GM19238 (cell line): ENCODE data around the gene PAXX.

Source experiments
- DNase-seq: peaks from one replicate; pipeline ENCODE4 v3.0.0; 2011; ENCODE audit warnings: low spot score; ENCODE audit not compliant: insufficient read length

The PAXX gene

GRCh38 chr9:136964833-136965422 is 27.3 kb upstream of the PAXX start:
- no peak for DNase-seq

GRCh38 chr9:136965771-136966484 is 26.3 kb upstream of the PAXX start:
- no peak for DNase-seq

- no peak for DNase-seq
Measured at GRCh38 chr9:136968333-136969127, 23.7 kb upstream of the PAXX start.

DNA sequence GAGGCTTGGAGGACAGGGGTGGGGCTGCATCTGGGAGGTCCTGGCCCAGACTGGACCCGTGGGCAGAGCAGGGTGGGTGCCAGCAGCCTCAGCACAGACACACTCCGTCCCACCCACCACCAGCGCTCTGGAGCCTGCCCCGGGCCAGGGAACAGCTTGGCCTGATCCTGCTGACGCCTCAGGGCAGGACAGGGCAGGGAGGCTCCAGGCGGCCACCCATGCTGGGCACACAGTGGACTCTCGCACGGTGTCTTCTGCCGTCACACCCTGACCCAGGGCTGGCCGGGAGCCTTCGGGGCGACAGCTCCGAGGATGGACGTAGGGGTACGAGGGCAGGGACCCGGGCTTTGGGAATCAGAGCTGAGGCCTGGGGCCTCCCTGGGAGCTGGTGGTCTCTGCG is 23.1 kb upstream of the PAXX start:
- DNase-seq = no peak

- DNase-seq = no peak
Measured at GRCh38 chr9:136969774-136970173, 22.4 kb upstream of the PAXX start.

DNA sequence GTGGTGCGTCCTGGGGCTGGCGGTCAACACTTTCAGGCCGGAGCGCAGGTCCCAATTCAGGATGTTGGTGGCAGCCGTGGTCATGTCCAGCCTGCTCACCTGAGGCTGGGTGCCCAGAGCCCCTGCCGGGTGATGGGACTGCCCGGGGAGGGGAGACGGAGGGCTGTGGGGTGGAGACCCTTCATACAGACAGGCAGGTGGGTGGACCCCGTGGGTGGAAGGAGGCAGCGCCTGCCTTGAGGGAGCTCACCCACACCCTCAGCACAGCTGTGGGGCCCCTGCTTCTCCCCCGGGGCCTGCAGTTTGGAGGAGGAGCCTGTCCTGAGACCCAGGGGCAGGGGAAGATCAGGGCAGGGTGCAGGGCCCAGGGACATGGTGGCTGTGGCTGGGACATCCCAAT is 21.9 kb upstream of the PAXX start:
- DNase-seq = no peak

DNA sequence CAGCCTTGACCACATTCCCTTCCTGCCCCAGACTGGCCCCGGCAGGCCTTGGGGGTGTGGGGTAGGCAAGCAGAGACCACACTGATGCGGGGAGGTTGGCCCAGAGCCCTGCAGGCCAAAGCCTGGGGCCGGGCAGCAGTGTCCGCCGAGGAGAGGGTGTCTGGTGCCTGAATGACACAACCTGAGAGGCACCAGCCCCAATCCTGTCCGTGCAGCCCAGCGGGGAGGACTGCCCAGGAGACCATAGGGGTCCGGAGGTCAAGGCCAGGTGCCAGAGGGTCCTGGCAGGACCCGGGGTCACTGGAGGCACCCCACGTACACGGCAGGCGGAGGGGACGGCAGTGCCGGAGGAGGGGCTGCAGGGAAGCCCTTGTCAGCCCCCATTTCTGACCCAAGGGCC is 20.5 kb upstream of the PAXX start:
- no peak for DNase-seq

DNA sequence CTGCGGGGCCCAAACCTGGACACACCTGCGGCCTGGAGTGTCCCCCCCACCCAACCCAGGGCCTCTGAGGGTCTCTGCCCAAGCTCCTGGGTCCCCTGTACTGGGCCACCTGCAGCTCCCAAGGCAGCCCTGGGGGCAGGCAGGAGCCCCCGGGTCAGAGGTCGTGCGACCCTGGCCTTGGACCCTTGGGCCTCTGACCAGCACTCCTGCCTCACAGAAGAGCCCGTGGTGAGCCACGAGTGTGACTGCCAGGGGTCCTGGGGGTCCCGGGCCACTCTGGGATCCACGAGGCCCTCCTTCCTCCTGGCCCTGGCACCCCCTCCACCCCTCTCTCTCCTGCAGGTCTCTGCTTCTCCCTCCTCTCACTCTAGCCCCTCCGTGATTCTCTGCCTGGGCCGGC is 19.9 kb upstream of the PAXX start:
- DNase-seq = no peak

DNA sequence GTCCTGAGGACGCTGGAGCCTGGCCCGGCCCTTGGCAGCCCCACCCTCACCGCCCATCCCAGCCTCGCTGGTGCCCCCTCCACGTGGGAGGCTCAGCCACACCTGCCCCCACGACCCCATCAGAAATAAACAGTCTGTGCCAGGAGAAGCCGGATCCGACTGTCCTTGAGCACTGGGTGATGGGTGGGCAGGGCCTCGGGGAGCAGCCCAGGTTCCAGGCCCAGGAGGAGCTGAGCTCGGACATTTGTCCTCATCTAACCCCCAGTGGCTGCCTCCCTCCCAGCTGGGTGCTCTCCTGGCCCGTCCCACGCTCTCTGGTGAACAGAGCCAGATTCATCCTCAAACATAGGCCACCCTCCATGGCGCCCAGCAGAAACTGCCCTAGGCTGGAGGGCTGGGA is 19.5 kb upstream of the PAXX start:
- DNase-seq = no peak

DNA sequence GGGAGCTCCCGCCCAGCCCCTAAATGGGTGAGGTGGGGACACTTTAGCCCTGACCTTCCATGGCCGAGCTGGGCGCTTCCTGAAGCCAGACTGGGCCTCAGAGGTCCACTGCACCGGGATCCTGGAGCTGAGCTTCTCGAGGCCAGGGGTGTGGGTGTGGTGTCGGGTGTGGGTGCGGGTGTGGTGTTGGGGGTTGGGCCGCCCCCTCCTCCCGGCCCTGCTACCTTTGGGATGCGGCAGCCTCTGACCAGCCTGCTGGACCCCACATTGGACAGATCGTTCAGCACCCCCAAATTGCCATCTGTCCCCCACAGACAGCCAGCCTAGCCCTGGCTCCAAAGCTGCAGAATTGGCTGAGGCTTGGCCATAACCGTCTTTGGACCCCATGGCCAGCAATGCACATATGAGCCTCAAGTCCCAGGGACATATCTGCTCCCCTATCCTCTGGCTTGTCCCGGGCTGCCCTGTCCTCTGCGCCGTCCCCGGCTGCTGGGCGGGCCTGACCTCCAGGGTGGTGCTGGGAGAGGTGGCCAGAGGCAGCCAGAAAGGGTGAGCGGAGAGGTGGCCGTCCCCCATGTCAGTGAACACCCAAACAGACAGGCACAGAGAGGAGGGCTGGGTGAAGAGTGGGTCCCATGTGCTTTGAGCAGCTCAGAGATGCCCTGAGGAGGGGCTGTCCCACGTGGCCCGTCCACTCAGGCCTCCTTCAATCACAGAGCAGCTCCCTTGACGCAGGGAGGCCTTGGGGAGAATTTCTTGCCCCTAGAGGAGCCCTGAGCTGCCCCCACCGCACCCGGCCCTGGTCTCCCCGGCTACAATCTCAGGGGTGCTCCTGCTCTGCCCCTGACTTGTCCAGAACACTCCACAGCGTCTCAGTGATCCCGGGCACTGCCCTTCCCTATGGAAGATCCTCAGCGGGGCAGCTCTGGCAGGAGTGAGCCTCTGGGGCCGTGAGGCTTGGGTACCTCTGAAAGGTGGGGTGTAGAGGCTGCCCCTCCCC is 18.3 kb upstream of the PAXX start:
- no peak for DNase-seq

DNA sequence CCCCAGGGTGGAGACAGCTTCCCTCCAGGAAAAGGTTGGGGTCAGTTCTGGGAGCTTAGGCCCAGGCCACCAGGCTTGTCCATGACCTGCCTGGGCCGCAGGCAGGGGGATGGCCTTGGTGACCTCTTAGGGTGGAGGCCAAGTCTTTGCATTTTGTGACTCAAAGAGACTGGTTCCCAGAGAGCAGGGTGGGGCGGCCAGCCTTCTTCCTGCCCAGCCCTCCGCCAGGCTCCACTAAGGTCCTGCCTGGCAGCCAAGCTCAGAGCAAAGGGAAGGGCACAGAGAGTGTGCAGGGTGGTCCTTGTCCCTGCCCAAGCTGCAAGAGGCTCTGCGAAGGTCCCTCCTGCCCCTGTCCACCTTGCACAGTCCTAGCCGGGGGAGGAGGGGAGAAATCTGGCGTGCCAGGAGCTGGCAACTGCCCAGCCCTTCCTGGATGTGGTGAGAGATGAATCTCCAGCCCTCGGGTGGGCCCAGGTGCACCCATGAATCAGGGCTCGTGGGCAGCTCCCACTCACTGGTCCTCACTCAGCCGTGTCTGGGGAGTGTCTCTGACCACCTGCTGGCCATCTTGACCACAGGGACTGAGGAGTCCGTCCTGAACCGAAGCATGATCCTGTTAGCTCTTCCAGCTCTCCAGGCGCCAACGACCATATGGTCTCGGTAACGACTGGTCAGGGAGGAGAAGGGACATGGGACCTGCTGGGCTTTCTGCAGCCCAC is 17.2 kb upstream of the PAXX start:
- DNase-seq = no peak

- no peak for DNase-seq
Measured at GRCh38 chr9:136975644-136976043, 16.6 kb upstream of the PAXX start.

DNA sequence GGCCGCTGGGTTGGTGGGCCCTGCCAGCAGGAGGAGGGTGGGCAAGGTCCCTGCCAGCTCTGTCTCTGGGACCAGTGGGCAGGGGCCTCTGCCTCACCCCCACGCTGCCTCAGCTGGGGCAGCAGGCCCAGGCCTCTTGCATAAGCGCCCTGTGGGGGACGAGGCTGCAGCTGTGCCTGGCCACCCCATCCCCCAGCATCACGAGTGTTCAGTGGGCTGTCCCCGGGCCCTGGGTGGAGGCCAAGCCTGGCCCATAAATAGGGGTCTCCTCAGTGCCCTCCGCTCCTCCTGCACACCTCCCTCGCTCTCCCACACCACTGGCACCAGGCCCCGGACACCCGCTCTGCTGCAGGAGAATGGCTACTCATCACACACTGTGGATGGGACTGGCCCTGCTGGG is 15.0 kb upstream of the PAXX start, which contains the start of gene PTGDS:
Gene PTGDS (plus strand): TSS at position 282 of the 400 bp plus-strand sequence. CDS start 75 bp downstream, at position 357.
- no peak for DNase-seq

DNA sequence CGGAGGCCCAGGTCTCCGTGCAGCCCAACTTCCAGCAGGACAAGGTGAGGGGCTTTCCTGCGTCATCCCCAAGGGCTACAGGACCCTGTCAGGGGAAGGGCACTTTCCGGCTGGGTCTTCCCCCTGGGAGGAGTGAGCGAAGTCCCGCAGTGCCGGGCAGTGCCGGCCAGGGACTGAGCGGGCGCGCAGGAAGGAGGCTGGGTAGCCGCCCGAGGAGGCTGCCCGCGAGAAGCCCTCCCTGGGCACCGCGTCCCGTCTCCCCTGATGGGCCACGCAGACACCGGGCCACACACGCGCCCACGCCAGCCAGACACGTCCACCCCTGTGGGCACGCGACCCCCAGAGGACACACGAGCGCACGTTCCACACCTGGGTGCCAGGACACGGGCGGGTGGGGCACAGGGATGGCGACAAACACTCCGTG is 14.6 kb upstream of the PAXX start:
- no peak for DNase-seq

GRCh38 chr9:136978073-136978864 is 14.0 kb upstream of the PAXX start:
- DNase-seq = peak; percentile 56

DNA sequence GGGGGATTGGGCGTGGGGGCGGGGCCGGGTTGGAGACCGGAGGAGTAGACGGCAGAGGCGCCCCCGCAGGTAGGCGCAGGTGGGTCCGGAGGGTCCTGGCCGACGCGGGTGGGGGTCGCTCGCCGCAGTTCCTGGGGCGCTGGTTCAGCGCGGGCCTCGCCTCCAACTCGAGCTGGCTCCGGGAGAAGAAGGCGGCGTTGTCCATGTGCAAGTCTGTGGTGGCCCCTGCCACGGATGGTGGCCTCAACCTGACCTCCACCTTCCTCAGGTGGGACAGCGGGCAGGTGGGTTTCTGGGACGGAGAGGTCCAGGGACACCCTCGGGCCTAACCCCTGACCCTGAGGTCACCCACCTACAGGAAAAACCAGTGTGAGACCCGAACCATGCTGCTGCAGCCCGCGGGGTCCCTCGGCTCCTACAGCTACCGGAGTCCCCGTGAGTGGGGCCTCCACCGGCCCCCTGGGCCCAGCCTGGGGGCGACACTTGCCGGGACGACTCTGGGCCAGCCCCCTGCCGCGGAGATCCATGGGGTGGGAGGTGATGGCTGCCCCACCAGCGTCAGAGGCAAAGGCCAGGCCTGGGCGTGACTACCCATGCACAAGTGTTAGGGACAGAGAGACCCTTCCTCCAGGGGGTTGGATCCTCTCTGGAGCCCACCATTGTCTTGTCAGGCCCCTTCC is 13.2 kb upstream of the PAXX start:
- no peak for DNase-seq

DNA sequence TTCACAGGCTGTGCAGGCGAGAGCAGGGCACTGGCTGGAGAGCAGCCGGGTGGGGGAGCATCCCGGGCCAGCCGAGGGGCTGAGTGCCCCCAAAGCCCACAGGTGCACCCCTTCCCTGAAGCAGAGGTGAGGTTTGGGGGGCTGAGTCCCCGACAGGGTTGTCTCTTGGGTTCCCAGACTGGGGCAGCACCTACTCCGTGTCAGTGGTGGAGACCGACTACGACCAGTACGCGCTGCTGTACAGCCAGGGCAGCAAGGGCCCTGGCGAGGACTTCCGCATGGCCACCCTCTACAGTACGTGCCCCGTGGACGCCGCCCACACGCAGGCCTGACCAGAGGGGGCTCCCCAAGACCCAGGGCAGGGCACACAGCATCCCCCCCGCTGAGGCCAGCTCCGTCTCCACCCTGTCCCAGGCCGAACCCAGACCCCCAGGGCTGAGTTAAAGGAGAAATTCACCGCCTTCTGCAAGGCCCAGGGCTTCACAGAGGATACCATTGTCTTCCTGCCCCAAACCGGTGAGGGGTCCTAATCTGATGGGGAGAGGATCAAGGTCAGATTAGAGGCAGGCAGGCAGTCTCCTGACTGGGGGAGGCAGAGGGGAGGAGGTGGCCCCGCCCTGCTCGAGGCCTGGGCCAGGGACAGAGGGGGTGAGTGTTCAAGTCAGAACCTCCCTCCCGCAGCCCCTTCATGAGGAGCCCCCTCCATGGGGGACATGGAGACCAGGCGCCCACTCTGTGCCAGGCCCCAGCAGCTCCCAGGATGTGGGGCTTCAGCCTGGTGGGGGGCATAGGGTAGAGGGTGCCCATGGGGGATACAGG is 12.2 kb upstream of the PAXX start:
- DNase-seq = no peak
